Testis (tissue), 3 donors: ENCODE results near the gene GALC. TPM values are rescaled to one million over a fixed set of nuclear protein-coding genes. Genes with fewer than 3 reads are reported as not detected.

Experiments
- DNase-seq: peaks from one replicate; pipeline ENCODE4 v3.0.0-alpha.2; 2019
- H3K27ac ChIP-seq, 2 donors: fragments of 200-600 bp; sonication (generic); one replicate each; pipeline ENCODE4 v1.5.1; 2019
- H3K27me3 ChIP-seq: fragments of 200-600 bp; sonication (generic); one replicate; pipeline ENCODE4 v1.5.1; 2019
- H3K36me3 ChIP-seq: fragments of 200-600 bp; sonication (generic); one replicate; pipeline ENCODE4 v1.5.1; 2017; ENCODE audit warnings: low read depth; ENCODE audit errors: missing control alignments
- H3K4me1 ChIP-seq: fragments of 200-600 bp; sonication (generic); one replicate; pipeline ENCODE4 v1.5.1; 2019
- H3K4me3 ChIP-seq, 2 donors: fragments of 200-600 bp; sonication (generic); one replicate each; pipeline ENCODE4 v1.5.1; 2017 to 2019
- H3K9me3 ChIP-seq: fragments of 200-600 bp; sonication (generic); one replicate; pipeline ENCODE4 v1.5.1; 2017
- CTCF ChIP-seq, 3 experiments: fragments of 450-650 bp in 2 of 3; fragments of 200-600 bp in 1 of 3; sonication (generic) in 1 of 3; IDR thresholded peaks; one replicate each; pipeline ENCODE4 v1.5.1; 2016 to 2019; ENCODE audit warnings: antibody characterized with exemption in 3 of 3, mild to moderate bottlenecking in 2 of 3, moderate library complexity in 1 of 3
- POLR2A ChIP-seq: fragments of 450-650 bp; IDR thresholded peaks from one replicate; pipeline ENCODE4 v1.6.1; 2017; ENCODE audit warnings: antibody characterized with exemption, mild to moderate bottlenecking, moderate library complexity
- WGBS, 2 donors: methylation state at CpG; one replicate each; pipeline ENCODE4 v1.1.5; 2018; 5-methylcytosine and 5-hydroxymethylcytosine counted together
- intact Hi-C: fragments of 100-400 bp; cut with DNase I; formaldehyde crosslinking; loops from one replicate; pipeline ENCODE4 v1.15.1; 2023; ENCODE audit warnings: low total_unique reads
- polyA plus RNA-seq: library from polyadenylated mRNA; stranded (reverse); fragments of 350-450 nt; fragmentation: Illumina TruSeq; extraction: RNeasy Lipid Tissue Mini Kit (QIAGEN cat#74804); gene quantifications from one replicate; pipeline ENCODE4 v1.2.3, GENCODE V29; 2014; ENCODE audit warnings: low read depth, low replicate concordance; ENCODE audit not compliant: insufficient read depth
- total RNA-seq, 2 donors: library from RNA; depleted of rRNA; stranded (reverse); fragments of >200 nt; gene quantifications; one replicate each; pipeline ENCODE4 v1.2.3, GENCODE V29; 2016

The GALC gene
- total and polyA plus RNA-seq, 3 donors from 2014 or later = 50.7 to 100 (median 79.6) TPM

GRCh38 chr14:88036422-88036821 is 43.4 kb upstream of the GALC start:
- Histone ChIP-seq H3K27me3 (no peaks in the 10 kb centered on the region), H3K36me3 (no peaks in the 10 kb centered on the region), H3K27ac (no peak overlapping the region), H3K4me3 (no peak overlapping the region), H3K4me1 (no peaks in the 10 kb centered on the region), H3K9me3 (no peaks in the 10 kb centered on the region)
- TF ChIP-seq CTCF (IDR thresholded peaks at IDR 0.05) = no peak
- no peak for TF ChIP-seq POLR2A
- no peak for DNase-seq
- intact Hi-C loops = no loop called here
- 66 to 79% methylated on average over 2 of the region's 2 CpGs for WGBS, 2 donors

GRCh38 chr14:88034076-88034475 is 41.1 kb upstream of the GALC start:
- 46 to 51% methylated on average over 2 of the region's 2 CpGs for WGBS, 2 donors
- intact Hi-C loops = no loop called here
- no peaks in the 10 kb centered on the region for H3K9me3 ChIP-seq
- no peaks in the 10 kb centered on the region for H3K36me3 ChIP-seq
- no peak overlapping the region for H3K4me3 ChIP-seq
- no peak overlapping the region for H3K27ac ChIP-seq
- no peaks in the 10 kb centered on the region for H3K27me3 ChIP-seq
- DNase-seq = no peak
- H3K4me1 ChIP-seq = no peaks in the 10 kb centered on the region
- TF ChIP-seq CTCF (IDR thresholded peaks at IDR 0.05) (no peak), POLR2A (no peak)

- TF ChIP-seq POLR2A (no peak), CTCF (IDR thresholded peaks at IDR 0.05) (no peak)
Observed at GRCh38 chr14:88032373-88032772, 39.4 kb upstream of the GALC start.

GRCh38 chr14:88030892-88031291 is 37.9 kb upstream of the GALC start:
- WGBS, 2 donors = 77 to 80% methylated on average over 1 of the region's 1 CpG
- Histone ChIP-seq H3K27me3 (no peaks in the 10 kb centered on the region), H3K27ac (no peak overlapping the region), H3K4me3 (no peak overlapping the region), H3K9me3 (no peaks in the 10 kb centered on the region), H3K4me1 (no peaks in the 10 kb centered on the region), H3K36me3 (no peaks in the 10 kb centered on the region)
- intact Hi-C loops = no loop called here
- TF ChIP-seq POLR2A (no peak), CTCF (IDR thresholded peaks at IDR 0.05) (no peak)
- no peak for DNase-seq

More at GRCh38 chr14:88032373-88032772, 39.4 kb upstream of the GALC start:
- H3K4me1 ChIP-seq = no peaks in the 10 kb centered on the region
- no peak overlapping the region for H3K27ac ChIP-seq
- no peaks in the 10 kb centered on the region for H3K36me3 ChIP-seq
- no peaks in the 10 kb centered on the region for H3K9me3 ChIP-seq
- H3K4me3 ChIP-seq = no peak overlapping the region
- H3K27me3 ChIP-seq = no peaks in the 10 kb centered on the region
- intact Hi-C loops = no loop called here
- no peak for DNase-seq
- WGBS, 2 donors = 92 to 98% methylated on average over 1 of the region's 1 CpG

- no peaks in the 10 kb centered on the region for H3K36me3 ChIP-seq
- H3K4me3 ChIP-seq = no peak overlapping the region
- H3K27ac ChIP-seq = no peak overlapping the region
- intact Hi-C loops = no loop called here
- 46 to 89% methylated on average over 1 of the region's 1 CpG for WGBS, 2 donors
- H3K9me3 ChIP-seq = no peaks in the 10 kb centered on the region
- H3K4me1 ChIP-seq = no peaks in the 10 kb centered on the region
- H3K27me3 ChIP-seq = no peaks in the 10 kb centered on the region
- DNase-seq = no peak
- TF ChIP-seq POLR2A (no peak), CTCF (IDR thresholded peaks at IDR 0.05) (no peak)
Observed at GRCh38 chr14:88030079-88030478, 37.1 kb upstream of the GALC start.
